ENCODE data around the gene RASGRF2.

The RASGRF2 gene

GRCh38 chr5:80920333-80920732, 39.8 kb upstream of the RASGRF2 start:
- Histone ChIP-seq H3K27me3 (replicated peaks in 2 of 5; ENCODE audit: control insufficient read depth in 4 of 5, insufficient read depth in 5 of 5, low read length in 4 of 5) (no peaks in the 10 kb centered on the region), H3K4me1 (ENCODE audit: control extremely low read depth in 1 of 4, control insufficient read depth in 4 of 4, insufficient read depth in 4 of 4, low read length in 3 of 4) (no peaks in the 10 kb centered on the region), H3K36me3 (ENCODE audit: control insufficient read depth in 4 of 4, insufficient read depth in 4 of 4, low read length in 3 of 4) (no peaks in the 10 kb centered on the region), H3K9me3 (ENCODE audit: control extremely low read depth in 1 of 5, control insufficient read depth in 4 of 5, insufficient read depth in 2 of 5, low read depth in 1 of 5, low read length in 4 of 5) (no peaks in the 10 kb centered on the region), H3K27ac (ENCODE audit: insufficient read depth in 1 of 2, low read depth in 1 of 2, low read length in 2 of 2, poor library complexity in 1 of 2, severe bottlenecking in 2 of 2) (no peak overlapping the region), H3K4me3 (ENCODE audit: control insufficient read depth in 1 of 7, extremely low read depth in 1 of 7, insufficient read depth in 4 of 7, low read depth in 2 of 7, low read length in 6 of 7) (no peak overlapping the region)
- POLR2A ChIA-PET: no interaction called here
- no peak for DNase-seq
- CTCF ChIA-PET: no interaction called here

GRCh38 chr5:80921026-80921425, 39.1 kb upstream of the RASGRF2 start:
- ChIA-PET CTCF (no interaction called here), POLR2A (no interaction called here)
- Histone ChIP-seq H3K36me3 (ENCODE audit: control insufficient read depth in 4 of 4, insufficient read depth in 4 of 4, low read length in 3 of 4) (no peaks in the 10 kb centered on the region), H3K4me1 (ENCODE audit: control extremely low read depth in 1 of 4, control insufficient read depth in 4 of 4, insufficient read depth in 4 of 4, low read length in 3 of 4) (no peaks in the 10 kb centered on the region), H3K27me3 (replicated peaks in 2 of 5; ENCODE audit: control insufficient read depth in 4 of 5, insufficient read depth in 5 of 5, low read length in 4 of 5) (no peaks in the 10 kb centered on the region), H3K9me3 (ENCODE audit: control extremely low read depth in 1 of 5, control insufficient read depth in 4 of 5, insufficient read depth in 2 of 5, low read depth in 1 of 5, low read length in 4 of 5) (no peaks in the 10 kb centered on the region), H3K4me3 (ENCODE audit: control insufficient read depth in 1 of 7, extremely low read depth in 1 of 7, insufficient read depth in 4 of 7, low read depth in 2 of 7, low read length in 6 of 7) (no peak overlapping the region), H3K27ac (ENCODE audit: insufficient read depth in 1 of 2, low read depth in 1 of 2, low read length in 2 of 2, poor library complexity in 1 of 2, severe bottlenecking in 2 of 2) (no peak overlapping the region)
- DNase-seq: no peak

GRCh38 chr5:80925931-80926330, 34.2 kb upstream of the RASGRF2 start:
- Histone ChIP-seq H3K4me3 (ENCODE audit: control insufficient read depth in 1 of 7, extremely low read depth in 1 of 7, insufficient read depth in 4 of 7, low read depth in 2 of 7, low read length in 6 of 7) (no peak overlapping the region), H3K27me3 (replicated peaks in 2 of 5; ENCODE audit: control insufficient read depth in 4 of 5, insufficient read depth in 5 of 5, low read length in 4 of 5) (no peaks in the 10 kb centered on the region), H3K4me1 (ENCODE audit: control extremely low read depth in 1 of 4, control insufficient read depth in 4 of 4, insufficient read depth in 4 of 4, low read length in 3 of 4) (no peaks in the 10 kb centered on the region), H3K9me3 (ENCODE audit: control extremely low read depth in 1 of 5, control insufficient read depth in 4 of 5, insufficient read depth in 2 of 5, low read depth in 1 of 5, low read length in 4 of 5) (no peaks in the 10 kb centered on the region), H3K27ac (ENCODE audit: insufficient read depth in 1 of 2, low read depth in 1 of 2, low read length in 2 of 2, poor library complexity in 1 of 2, severe bottlenecking in 2 of 2) (no peak overlapping the region), H3K36me3 (ENCODE audit: control insufficient read depth in 4 of 4, insufficient read depth in 4 of 4, low read length in 3 of 4) (no peaks in the 10 kb centered on the region)
- CTCF ChIA-PET: no interaction called here
- 100% methylated on average over 1 of the region's 1 CpG for WGBS (ENCODE audit: insufficient coverage)
- POLR2A ChIA-PET: no interaction called here
- DNase-seq: no peak

GRCh38 chr5:80926536-80926935, 33.6 kb upstream of the RASGRF2 start:
- no CpG with 5 or more reads among the region's 1 CpG for WGBS (ENCODE audit: insufficient coverage)
- Histone ChIP-seq H3K36me3 (ENCODE audit: control insufficient read depth in 4 of 4, insufficient read depth in 4 of 4, low read length in 3 of 4) (no peaks in the 10 kb centered on the region), H3K27ac (ENCODE audit: insufficient read depth in 1 of 2, low read depth in 1 of 2, low read length in 2 of 2, poor library complexity in 1 of 2, severe bottlenecking in 2 of 2) (no peak overlapping the region), H3K4me3 (ENCODE audit: control insufficient read depth in 1 of 7, extremely low read depth in 1 of 7, insufficient read depth in 4 of 7, low read depth in 2 of 7, low read length in 6 of 7) (no peak overlapping the region), H3K27me3 (replicated peaks in 2 of 5; ENCODE audit: control insufficient read depth in 4 of 5, insufficient read depth in 5 of 5, low read length in 4 of 5) (no peaks in the 10 kb centered on the region), H3K4me1 (ENCODE audit: control extremely low read depth in 1 of 4, control insufficient read depth in 4 of 4, insufficient read depth in 4 of 4, low read length in 3 of 4) (no peaks in the 10 kb centered on the region), H3K9me3 (ENCODE audit: control extremely low read depth in 1 of 5, control insufficient read depth in 4 of 5, insufficient read depth in 2 of 5, low read depth in 1 of 5, low read length in 4 of 5) (no peaks in the 10 kb centered on the region)
- ChIA-PET CTCF (no interaction called here), POLR2A (no interaction called here)
- DNase-seq: no peak

- H3K9me3 ChIP-seq (ENCODE audit: control extremely low read depth in 1 of 5, control insufficient read depth in 4 of 5, insufficient read depth in 2 of 5, low read depth in 1 of 5, low read length in 4 of 5): no peaks in the 10 kb centered on the region
- WGBS (ENCODE audit: insufficient coverage): 100% methylated on average over 1 of the region's 3 CpGs
- H3K4me1 ChIP-seq (ENCODE audit: control extremely low read depth in 1 of 4, control insufficient read depth in 4 of 4, insufficient read depth in 4 of 4, low read length in 3 of 4): no peaks in the 10 kb centered on the region
- ChIA-PET CTCF (no interaction called here), POLR2A (no interaction called here)
- H3K27me3 ChIP-seq (replicated peaks in 2 of 5; ENCODE audit: control insufficient read depth in 4 of 5, insufficient read depth in 5 of 5, low read length in 4 of 5): no peaks in the 10 kb centered on the region
- no peaks in the 10 kb centered on the region for H3K36me3 ChIP-seq (ENCODE audit: control insufficient read depth in 4 of 4, insufficient read depth in 4 of 4, low read length in 3 of 4)
- H3K4me3 ChIP-seq (ENCODE audit: control insufficient read depth in 1 of 7, extremely low read depth in 1 of 7, insufficient read depth in 4 of 7, low read depth in 2 of 7, low read length in 6 of 7): no peak overlapping the region
- no peak overlapping the region for H3K27ac ChIP-seq (ENCODE audit: insufficient read depth in 1 of 2, low read depth in 1 of 2, low read length in 2 of 2, poor library complexity in 1 of 2, severe bottlenecking in 2 of 2)
- DNase-seq: no peak
These were observed 33.0 kb upstream of the RASGRF2 start for GRCh38 chr5:80926979-80927656.

GRCh38 chr5:80928073-80928472, 32.1 kb upstream of the RASGRF2 start:
- no peak overlapping the region for H3K27ac ChIP-seq (ENCODE audit: insufficient read depth in 1 of 2, low read depth in 1 of 2, low read length in 2 of 2, poor library complexity in 1 of 2, severe bottlenecking in 2 of 2)
- no peaks in the 10 kb centered on the region for H3K9me3 ChIP-seq (ENCODE audit: control extremely low read depth in 1 of 5, control insufficient read depth in 4 of 5, insufficient read depth in 2 of 5, low read depth in 1 of 5, low read length in 4 of 5)
- ChIA-PET POLR2A (no interaction called here), CTCF (no interaction called here)
- H3K4me3 ChIP-seq (ENCODE audit: control insufficient read depth in 1 of 7, extremely low read depth in 1 of 7, insufficient read depth in 4 of 7, low read depth in 2 of 7, low read length in 6 of 7): no peak overlapping the region
- H3K4me1 ChIP-seq (ENCODE audit: control extremely low read depth in 1 of 4, control insufficient read depth in 4 of 4, insufficient read depth in 4 of 4, low read length in 3 of 4): no peaks in the 10 kb centered on the region
- H3K36me3 ChIP-seq (ENCODE audit: control insufficient read depth in 4 of 4, insufficient read depth in 4 of 4, low read length in 3 of 4): no peaks in the 10 kb centered on the region
- no peak for DNase-seq
- 100% methylated on average over 1 of the region's 2 CpGs for WGBS (ENCODE audit: insufficient coverage)
- no peaks in the 10 kb centered on the region for H3K27me3 ChIP-seq (replicated peaks in 2 of 5; ENCODE audit: control insufficient read depth in 4 of 5, insufficient read depth in 5 of 5, low read length in 4 of 5)

GRCh38 chr5:80930940-80931339, 29.2 kb upstream of the RASGRF2 start:
- no peaks in the 10 kb centered on the region for H3K9me3 ChIP-seq (ENCODE audit: control extremely low read depth in 1 of 5, control insufficient read depth in 4 of 5, insufficient read depth in 2 of 5, low read depth in 1 of 5, low read length in 4 of 5)
- H3K27me3 ChIP-seq (replicated peaks in 2 of 5; ENCODE audit: control insufficient read depth in 4 of 5, insufficient read depth in 5 of 5, low read length in 4 of 5): no peaks in the 10 kb centered on the region
- peaks cover 0 to 4% (median 1%) of the 10 kb centered on the region in 4 experiments for H3K4me1 ChIP-seq (ENCODE audit: control extremely low read depth in 1 of 4, control insufficient read depth in 4 of 4, insufficient read depth in 4 of 4, low read length in 3 of 4)
- H3K27ac ChIP-seq (ENCODE audit: insufficient read depth in 1 of 2, low read depth in 1 of 2, low read length in 2 of 2, poor library complexity in 1 of 2, severe bottlenecking in 2 of 2): no peak overlapping the region
- ChIA-PET POLR2A (no interaction called here), CTCF (no interaction called here)
- no peak for DNase-seq
- 100% methylated on average over 1 of the region's 3 CpGs for WGBS (ENCODE audit: insufficient coverage)
- no peak overlapping the region for H3K4me3 ChIP-seq (ENCODE audit: control insufficient read depth in 1 of 7, extremely low read depth in 1 of 7, insufficient read depth in 4 of 7, low read depth in 2 of 7, low read length in 6 of 7)
- no peaks in the 10 kb centered on the region for H3K36me3 ChIP-seq (ENCODE audit: control insufficient read depth in 4 of 4, insufficient read depth in 4 of 4, low read length in 3 of 4)
